ENCODE measurements around the gene HIF1A.

- TF ChIP-seq CTCF (IDR thresholded peaks at IDR 0.05; ENCODE audit: low read depth, low read length, missing input control) (no peak), MAX (IDR thresholded peaks at IDR 0.05) (no peak), RXRA (IDR thresholded peaks at IDR 0.05) (no peak), RAD21 (IDR thresholded peaks at IDR 0.05) (no peak), JUND (IDR thresholded peaks at IDR 0.05) (no peak), GABPA (IDR thresholded peaks at IDR 0.05 in 1 of 2, conservative IDR thresholded peaks at IDR 0.05 in 1 of 2) (no peak), REST (IDR thresholded peaks at IDR 0.05) (no peak), YY1 (IDR thresholded peaks at IDR 0.05) (no peak), ATF3 (IDR thresholded peaks at IDR 0.05) (no peak), SP1 (IDR thresholded peaks at IDR 0.05) (no peak)
Measured at GRCh38 chr14:61659582-61659981, 35.7 kb upstream of the HIF1A start.

Data from liver (tissue), 3 donors.